CD4-positive, alpha-beta T cell treated with Interleukin-4 for 4 hours (primary cell): Measurements from ENCODE around the gene PPP1R13L.
A peak's percentile ranks its signal among the peaks of the same experiment; 100 is the strongest.

Experiments
- DNase-seq: peaks from one replicate; pipeline ENCODE4 v3.0.0-alpha.2; 2020

Gene PPP1R13L

DNA sequence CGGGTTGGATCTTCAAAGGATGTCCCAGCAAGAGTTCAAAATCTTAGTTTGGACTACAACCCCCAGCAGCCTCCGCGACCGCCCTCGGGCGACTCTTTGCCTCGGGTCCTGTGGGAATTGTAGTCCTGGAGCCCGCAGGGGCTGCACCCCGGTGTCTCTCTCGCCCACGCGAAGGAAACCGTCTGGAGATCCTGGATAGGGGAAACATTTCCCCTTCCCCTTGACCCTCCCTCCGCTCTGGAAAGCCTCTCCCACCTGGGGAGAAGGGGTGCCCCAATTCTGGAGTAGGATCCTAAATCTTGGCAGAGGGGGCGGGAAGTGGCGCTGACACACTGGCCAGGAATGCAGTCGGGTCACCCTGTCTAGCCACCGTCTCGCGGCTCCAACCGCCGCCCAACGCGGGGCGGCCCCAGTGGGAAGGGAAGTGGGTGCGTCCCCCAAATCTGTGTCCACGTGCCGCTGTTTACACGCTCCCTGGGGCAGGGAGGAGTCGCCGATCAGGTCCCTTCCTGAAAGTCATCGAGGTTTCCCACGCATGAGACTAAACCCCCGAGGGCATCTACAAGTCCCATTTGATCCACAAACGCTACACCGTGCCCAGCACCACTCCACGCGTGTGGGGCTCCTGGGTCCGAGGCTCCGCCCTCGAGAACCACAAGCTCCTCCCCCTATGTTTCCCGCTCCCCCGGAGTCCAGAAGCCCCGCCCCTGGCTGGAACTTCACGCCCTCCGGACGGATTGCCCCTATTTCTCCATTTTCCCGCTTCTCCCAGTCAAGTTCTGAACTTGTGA, 761 bp upstream of the PPP1R13L start:
- peak; percentile 80 for DNase-seq

- DNase-seq, result peak; percentile 54
These were observed 900 bp downstream of the PPP1R13L start for GRCh38 chr19:45403781-45404556.

GRCh38 chr19:45403272-45403671, 1.6 kb downstream of the PPP1R13L start:
- no peak for DNase-seq

DNA sequence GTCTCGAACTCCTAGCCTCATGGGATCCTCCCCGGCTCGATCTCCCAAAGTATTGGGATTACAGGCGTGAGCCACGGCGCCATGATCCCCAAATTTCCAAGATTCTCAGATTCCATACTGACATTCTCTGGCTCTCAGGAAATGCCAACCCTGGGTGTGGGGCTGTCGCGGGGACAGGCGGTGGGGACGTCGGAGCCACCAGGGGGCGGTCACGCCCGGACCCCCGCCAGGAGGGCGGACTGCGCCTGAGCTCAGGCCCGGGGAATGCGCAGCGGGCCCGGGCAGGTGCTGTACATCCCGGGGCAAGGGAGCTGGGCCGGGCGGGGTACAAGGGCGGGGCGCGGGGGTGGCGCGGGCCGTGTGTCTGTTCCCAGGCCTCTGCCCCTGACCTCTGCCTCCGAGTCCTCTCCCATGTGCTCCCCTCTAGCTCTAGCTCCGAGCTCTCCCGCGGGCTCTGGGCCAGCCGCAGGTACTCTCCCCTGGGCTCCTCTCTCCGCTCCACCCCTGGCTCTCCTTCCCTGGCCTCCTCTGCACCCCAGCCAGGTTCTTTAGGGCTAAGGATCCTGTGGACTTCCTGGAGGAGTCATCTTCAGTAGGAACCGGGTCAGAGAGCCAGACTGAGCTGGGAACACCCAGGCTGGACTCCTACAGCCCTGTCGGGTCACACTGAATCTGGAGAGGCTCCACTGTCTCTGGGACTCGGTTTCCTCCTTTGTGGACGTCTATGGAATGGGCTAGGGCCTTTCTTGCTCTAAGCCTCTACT, 2.4 kb downstream of the PPP1R13L start:
- DNase-seq, result no peak

DNA sequence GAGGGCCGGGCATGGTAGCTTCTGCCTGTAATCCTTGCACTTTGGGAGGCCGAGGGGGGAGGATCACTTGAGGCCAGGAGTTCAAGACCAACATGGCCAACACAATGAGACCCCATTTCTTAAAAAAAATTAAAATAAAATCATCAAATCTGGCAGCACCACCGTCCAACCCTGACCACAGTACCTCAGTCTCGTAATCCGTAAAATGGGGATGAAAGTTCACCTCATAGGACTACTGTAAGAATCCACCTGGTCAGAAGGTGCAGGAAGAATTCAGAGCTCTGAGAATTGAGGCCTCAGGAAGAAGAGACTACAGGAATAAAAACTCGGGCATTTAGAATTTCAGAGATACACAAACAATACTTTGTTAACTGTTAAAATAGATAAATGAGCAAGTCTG, 3.1 kb downstream of the PPP1R13L start:
- no peak for DNase-seq

DNA sequence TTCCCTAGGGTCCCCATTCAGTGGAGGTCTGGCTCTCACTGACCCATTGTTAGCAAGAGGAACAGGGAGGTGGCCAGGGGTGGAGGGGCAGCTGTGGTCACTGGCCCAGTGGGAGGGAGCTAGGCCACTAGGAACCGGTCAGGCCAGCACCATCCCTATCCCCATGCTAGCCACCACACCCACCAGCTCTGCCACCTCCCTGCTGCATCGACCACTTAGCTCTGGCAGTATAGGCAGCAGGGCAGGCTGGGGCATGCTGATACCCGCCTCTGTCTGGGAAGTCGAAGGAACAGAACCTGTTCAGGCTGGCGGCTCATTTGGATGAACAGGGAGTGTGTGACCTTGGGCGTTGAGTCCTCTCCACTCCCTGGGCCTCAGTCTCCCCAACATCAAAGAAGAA, 4.7 kb downstream of the PPP1R13L start:
- no peak for DNase-seq

DNA sequence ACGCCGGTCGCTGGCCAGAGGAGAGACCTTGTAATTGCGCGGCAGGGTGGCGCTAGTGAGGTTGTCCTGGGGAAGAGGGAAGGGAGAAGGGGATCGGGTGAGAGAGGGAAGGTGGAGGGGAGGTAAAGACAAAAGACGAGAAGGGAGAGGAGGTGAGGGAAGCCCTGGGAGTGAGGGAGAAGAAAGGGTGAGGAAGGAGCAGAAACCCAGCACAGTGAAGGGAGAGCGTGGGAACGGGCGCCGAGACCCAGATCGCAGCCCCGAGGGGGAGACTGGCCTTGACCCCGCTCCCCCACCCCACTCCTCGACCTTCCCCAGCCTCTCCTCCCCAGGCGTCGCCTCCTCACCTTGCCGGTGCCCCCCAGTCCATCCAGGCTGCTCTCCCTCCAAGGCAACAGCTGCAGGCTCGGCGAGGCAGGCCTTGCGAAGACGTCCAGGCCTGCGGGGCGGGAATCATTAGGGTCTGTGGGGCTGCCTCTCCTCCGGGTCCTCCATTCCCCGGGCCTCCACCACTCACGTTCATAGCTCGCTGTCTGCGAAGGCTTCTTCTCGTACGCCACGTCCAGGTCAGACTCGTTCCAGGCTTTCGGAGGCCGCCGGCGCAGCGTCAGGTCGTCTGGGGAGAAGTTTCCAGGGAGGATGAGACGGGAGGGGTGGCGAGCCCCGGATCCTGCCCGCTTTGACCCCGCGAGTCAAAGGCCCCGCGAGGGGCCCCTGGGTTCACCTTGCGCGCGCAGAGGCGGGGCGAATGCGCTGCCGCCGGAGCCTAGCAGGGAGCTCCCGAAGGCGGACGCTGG, 8.8 kb downstream of the PPP1R13L start:
- no peak for DNase-seq

DNA sequence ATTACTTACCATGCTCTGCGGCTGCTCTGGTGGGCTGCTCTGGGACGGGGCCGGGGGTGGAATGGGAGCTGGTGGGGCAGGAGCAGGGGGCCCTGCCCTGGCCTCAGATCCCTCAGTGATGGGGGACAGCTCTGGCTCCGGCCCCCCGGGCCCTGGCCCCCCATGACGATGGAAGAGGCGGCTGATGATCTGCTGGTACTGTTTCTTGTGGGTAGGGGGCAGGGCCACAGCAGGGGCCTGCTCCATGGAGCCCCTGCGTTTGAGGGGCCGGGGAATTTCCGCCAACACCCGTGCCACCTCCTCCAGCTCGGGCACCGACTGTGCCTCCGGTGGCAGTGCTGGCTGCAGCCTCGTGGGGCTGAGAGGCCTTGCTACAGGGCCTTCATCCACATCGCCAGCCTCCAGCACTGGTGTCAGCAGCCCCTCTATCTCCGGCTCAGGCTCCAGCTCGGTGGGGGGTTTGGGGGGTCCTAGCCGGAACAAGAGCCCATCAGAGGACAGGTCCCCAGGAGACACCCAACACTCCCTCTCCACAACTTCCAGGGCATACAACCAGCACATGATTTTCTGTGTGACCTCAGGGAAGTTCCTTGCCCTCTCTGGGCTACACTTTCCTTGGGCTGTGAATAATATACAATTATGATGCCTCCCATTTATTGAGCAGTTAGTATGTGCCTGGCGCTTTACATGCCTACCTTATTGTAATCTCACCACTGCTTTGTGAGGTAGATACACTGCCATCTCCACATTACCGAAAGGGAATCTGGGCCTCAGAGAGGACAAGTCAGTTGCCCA, 12.8 kb downstream of the PPP1R13L start:
- no peak for DNase-seq

GRCh38 chr19:45391346-45391745, 13.5 kb downstream of the PPP1R13L start:
- no peak for DNase-seq

DNA sequence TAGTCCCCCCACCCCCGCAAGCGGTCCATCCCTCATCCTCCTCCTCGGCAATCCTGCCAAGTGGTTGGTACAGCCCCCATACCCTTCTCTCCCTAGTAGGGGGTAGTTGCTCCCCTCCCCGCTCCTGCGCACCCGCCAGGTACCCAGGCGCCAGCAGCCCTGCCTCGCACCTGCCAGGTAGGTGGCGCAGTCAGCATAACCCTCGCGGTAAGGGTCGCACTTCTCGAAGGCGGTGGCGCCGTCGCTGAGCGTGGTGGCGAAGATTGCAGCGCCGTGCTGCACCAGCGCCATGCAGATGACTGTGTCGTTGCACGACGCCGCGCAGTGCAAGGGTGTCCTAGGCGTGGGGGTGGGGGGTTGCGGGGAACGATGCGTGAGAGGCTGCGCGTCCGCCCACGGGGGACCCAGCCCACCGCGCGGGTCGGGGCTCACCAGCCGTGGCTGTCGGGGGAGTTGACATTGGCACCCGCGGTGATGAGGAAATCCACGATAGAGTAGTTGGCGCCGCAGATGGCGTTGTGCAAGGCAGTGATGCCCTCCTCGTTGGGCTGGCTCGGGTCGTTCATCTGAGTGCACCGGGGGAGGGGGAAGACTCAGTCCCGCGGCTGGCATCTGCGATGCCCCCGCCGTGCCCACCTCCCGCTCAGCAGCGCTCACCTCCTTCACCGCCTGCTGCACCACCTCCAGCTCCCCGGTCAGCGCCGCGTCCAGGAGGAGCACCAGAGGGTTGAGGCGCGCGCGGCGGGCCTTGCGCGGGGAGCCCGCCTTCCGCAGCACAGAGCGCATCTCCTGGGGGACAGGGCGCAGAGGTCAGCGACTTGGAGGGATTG, 19.3 kb downstream of the PPP1R13L start:
- DNase-seq, result no peak

DNA sequence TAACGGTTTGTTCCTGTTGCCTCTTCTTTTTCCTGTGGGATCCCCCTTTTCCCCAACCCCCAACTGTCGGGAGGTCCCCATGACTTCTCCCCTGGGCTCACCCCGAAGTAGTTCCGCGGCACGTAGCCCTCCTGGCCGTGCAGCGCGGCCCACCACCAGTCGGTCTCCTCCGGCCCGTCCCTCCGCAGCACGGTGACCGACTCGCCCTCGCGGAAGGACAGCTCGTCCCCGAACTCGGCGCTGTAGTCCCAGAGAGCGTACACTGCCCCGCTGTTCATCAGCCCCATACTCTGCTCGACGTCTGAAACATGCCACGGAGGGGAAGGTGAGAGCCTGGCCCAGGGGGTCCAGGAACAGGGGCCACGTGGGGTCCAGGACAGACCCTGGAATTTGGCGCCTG, 22.4 kb downstream of the PPP1R13L start:
- DNase-seq, result no peak

DNA sequence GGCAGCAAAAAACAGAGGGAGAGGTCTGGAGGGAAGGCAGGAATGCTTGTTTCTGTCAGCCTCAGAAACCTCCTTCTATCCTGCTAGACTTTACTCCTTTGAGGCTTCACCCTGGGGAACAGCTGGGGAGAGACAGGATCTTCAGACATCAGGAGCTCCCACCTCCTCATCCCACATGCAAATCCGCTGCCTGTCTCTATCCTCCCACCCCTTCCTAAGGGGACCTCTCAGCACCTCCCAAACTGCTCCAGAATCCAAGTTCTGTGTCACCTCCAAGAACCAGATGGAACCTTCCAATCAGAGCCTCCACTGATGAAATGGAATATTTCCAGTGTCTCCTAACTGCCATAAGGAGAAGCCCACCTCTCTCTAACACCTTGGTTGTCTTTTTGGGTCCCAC, 24.8 kb downstream of the PPP1R13L start:
- DNase-seq, result no peak

- DNase-seq, result no peak
These were observed 28.7 kb downstream of the PPP1R13L start for GRCh38 chr19:45376045-45376724.

DNA sequence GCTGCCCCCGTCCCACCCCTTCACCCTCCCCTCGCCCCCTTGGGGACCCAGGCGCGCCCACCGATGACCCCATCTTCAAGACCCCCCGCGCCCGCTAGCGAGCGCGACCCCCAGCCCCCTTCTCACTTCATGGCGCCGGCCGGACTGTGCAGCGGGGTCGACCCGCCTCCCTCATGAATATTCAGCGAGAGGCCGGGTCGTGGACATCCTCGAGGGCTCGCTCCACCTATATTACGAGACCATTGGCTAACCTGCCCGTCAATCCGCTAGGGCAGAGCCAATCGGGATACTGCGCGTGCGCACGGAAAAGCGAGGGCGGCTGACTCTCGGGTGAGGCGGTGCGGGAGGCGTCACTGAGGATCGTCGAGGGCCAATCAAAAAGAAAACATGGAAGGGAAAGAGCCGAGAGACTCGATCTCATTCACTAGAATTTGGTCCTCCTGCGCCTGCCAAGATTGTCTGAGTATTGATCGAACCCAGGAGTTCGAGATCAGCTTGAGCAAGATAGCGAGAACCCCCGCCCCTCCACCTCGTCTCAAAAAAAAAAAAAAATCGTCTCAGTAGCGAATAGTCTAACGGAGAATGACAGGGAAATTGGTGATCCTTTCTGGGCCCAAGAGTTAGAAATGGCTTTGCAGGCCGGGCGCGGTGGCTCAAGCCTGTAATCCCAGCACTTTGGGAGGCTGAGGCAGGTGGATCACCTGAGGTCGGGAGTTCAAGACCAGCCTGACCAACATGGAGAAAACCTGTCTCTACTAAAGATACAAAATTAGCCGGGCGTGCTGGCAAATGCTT, 34.3 kb downstream of the PPP1R13L start, which contains the start of gene ERCC2:
TSS of gene ERCC2 (minus strand) at position 164 of the 795 bp plus-strand sequence. CDS start at position 131, 33 bp downstream.
- DNase-seq, result peak; percentile 100

DNA sequence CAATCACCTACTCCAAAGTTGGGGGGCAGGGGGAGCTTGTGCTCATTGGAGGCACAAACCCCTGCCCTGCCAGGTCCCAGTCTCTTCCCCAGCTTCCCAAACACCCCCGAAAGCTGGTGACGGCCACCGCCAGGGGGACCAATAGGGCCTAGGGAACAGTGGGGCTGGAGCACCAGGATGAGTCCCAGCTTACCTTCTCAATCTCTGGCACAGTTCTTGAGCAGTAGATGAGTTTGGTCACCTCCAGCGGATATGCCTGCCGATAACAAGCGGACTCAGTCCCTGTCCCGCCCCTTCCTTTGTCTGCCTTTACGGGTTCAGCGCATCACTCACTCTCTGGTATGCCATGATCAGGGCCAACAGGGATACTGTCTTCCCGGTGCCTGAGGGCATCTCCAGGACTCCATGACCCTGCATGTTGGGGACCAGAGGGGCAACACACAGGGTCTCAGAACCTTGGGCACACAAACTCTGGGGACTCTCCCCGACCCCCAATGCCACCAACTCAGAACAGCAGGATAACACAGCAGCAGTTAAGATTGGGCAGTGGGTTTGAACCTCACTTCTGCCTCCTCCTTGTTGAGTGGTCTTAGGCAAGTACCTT, 36.0 kb downstream of the PPP1R13L start:
- no peak for DNase-seq

GRCh38 chr19:45368127-45368526, 36.7 kb downstream of the PPP1R13L start:
- no peak for DNase-seq

GRCh38 chr19:45364696-45365095, 40.2 kb downstream of the PPP1R13L start:
- no peak for DNase-seq

DNA sequence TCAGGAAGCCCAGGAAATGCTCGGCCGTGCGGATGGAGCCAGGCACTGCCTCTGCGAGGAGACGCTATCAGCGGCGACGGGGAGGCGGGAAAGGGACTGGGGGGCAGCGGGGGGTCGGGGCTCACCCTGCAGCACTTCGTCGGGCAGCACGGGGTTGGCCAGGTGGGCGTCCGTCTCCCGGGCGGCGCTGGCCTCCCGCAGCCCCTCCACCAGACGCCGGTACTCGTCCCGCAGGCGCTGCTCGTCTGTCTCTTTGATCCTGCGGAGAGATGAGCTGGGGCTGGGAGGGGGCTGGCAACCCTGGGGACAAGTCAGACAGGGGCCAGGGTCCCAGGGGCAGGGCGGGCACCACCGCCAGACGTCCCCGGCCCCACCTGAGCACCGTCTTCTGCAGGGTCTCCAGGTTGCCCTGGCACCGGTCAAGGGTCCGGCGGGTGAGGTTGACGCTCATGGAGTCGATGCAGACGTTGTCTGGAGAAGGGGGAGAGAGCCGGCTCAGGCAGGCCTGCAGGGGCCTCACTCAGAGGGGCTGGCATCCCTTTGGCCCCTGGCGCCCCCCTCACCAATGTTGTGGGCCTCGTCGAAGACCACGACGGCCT, 40.9 kb downstream of the PPP1R13L start:
- DNase-seq, result no peak
